ENCODE measurements around the gene TMEM259. TPM values are rescaled to one million over a fixed set of nuclear protein-coding genes. Genes with fewer than 3 reads are reported as not detected.

Gene TMEM259
- total and polyA plus RNA-seq, 2 of the 13 experiments (the other 11 are each of a cell fraction or from before 2014, with no cell fraction given) = 64.7 to 164 TPM

- 95% methylated on average over 24 of the region's 24 CpGs for WGBS (ENCODE audit: low lambda C conversion rate)
- Histone ChIP-seq H3K4me1 (ENCODE audit: insufficient read depth, low read length) (no peaks in the 10 kb centered on the region), H3K9ac (ENCODE audit: insufficient read depth, low read depth, low read length) (no peak overlapping the region), H2AFZ (ENCODE audit: low read length) (no peak overlapping the region), H3K36me3 (replicated peaks in 1 of 2; ENCODE audit: control insufficient read depth in 1 of 2, insufficient read depth in 2 of 2, low read length in 2 of 2) (peaks cover 30 to 39% of the 10 kb centered on the region in 2 experiments), H3K4me3 (replicated peaks in 1 of 3; ENCODE audit: insufficient read depth in 1 of 3, low read depth in 2 of 3, low read length in 3 of 3) (no peak overlapping the region), H3K79me2 (ENCODE audit: insufficient read depth, low read length) (no peaks in the 10 kb centered on the region), H3K4me2 (ENCODE audit: low read depth, low read length) (no peak overlapping the region), H3K9me3 (ENCODE audit: low read length) (no peaks in the 10 kb centered on the region), H3K27ac (ENCODE audit: extremely low read length, insufficient read depth, low read length) (no peak overlapping the region), H4K20me1 (ENCODE audit: insufficient read depth, low read length) (no peaks in the 10 kb centered on the region), H3K27me3 (ENCODE audit: control insufficient read depth in 1 of 2, insufficient read depth in 2 of 2, low read length in 2 of 2) (no peaks in the 10 kb centered on the region)
- intact Hi-C loops (cut with micrococcal nuclease; ENCODE audit: unreplicated experiment) (no loop called here), in situ Hi-C loops (cut with HindIII; ENCODE audit: extremely low pct_ligation_motif_present, low pct_unique_long_range_greater_than_20kb) (no loop called here)
- no peak for ATAC-seq
- ChIA-PET POLR2A (interaction anchor here (0.6 to 1.5 kb wide), 3 partner anchors 10 to 47 kb away, joined by 3 read pairs; no protein-coding TSS in a partner anchor), CTCF (ENCODE audit: low intra/inter-chr PET ratio, low total read pairs) (no interaction called here)
- no TSS peak for BruUV-seq (replicated peaks)
- DNase-seq (ENCODE audit: low spot score) = no peak
- FAIRE-seq = no peak
- TF ChIP-seq ELF1 (CRISPR knock-in tag; IDR thresholded peaks at IDR 0.05) (no peak), ZNF768 (CRISPR knock-in tag; IDR thresholded peaks at IDR 0.05) (no peak), EED (CRISPR knock-in tag; IDR thresholded peaks at IDR 0.05) (no peak), RFXAP (CRISPR knock-in tag; IDR thresholded peaks at IDR 0.05; ENCODE audit: borderline replicate concordance) (no peak), ZNF770 (CRISPR knock-in tag; IDR thresholded peaks at IDR 0.05) (0 out of 2 replicates have a peak, but pooled peaks have one; percentile 17), KDM2A (CRISPR knock-in tag; IDR thresholded peaks at IDR 0.05; ENCODE audit: borderline replicate concordance, low read depth) (no peak), TFDP1 (CRISPR knock-in tag; IDR thresholded peaks at IDR 0.05; ENCODE audit: borderline replicate concordance) (no peak), GLMP (CRISPR knock-in tag; IDR thresholded peaks at IDR 0.05; ENCODE audit: borderline replicate concordance) (no peak), RBM22 (optimal IDR thresholded peaks at IDR 0.05; ENCODE audit: low read length) (peak; percentile 18), MED1 (CRISPR knock-in tag; IDR thresholded peaks at IDR 0.05) (no peak), LRRFIP1 (CRISPR knock-in tag; conservative IDR thresholded peaks at IDR 0.05) (no peak), POGK (CRISPR knock-in tag; conservative IDR thresholded peaks at IDR 0.05) (no peak), ATF5 (CRISPR knock-in tag; IDR thresholded peaks at IDR 0.05; ENCODE audit: low read depth) (no peak), AGO2 (optimal IDR thresholded peaks at IDR 0.05; ENCODE audit: low read depth, low read length) (peak; percentile 92), MIXL1 (CRISPR knock-in tag; IDR thresholded peaks at IDR 0.05) (no peak), PPARG (CRISPR knock-in tag; conservative IDR thresholded peaks at IDR 0.05) (no peak)
Observed at GRCh38 chr19:971795-972194, 49.1 kb downstream of the TMEM259 start.

Measured in HepG2 (cell line).